K562 (cell line): ENCODE results near the gene CDKN1B. TPM values are rescaled to one million over a fixed set of nuclear protein-coding genes. Genes with fewer than 3 reads are reported as not detected.

Experiments
- CHD7 ChIP-seq: fragments of 200-600 bp; sonication (generic); IDR thresholded peaks from one replicate; pipeline ENCODE4 v1.6.1; 2012; ENCODE audit warnings: mild to moderate bottlenecking, low read depth, low read length, inconsistent platforms
- polyA plus RNA-seq, 8 experiments: library from polyadenylated mRNA; depleted of rRNA in 4 of 8; stranded (reverse) in 5 of 8; unstranded in 3 of 8; fragments of >200 nt; fragmentation: Nextera tagmentation in 2 of 8; fragmentation: Illumina TruSeq in 1 of 8; extraction: Ambion mirVana in 2 of 8; extraction: Trizol in 1 of 8; gene quantifications; 2 replicates each; pipeline versions ENCODE4 v1.2.1 to v1.2.3, GENCODE V29; 2011 to 2014; ENCODE audit warnings: inconsistent platforms in 1 of 8, missing spikeins in 1 of 8
- total RNA-seq, 7 experiments: library from RNA; depleted of rRNA in 6 of 7; stranded (reverse); fragments of >200 nt in 6 of 7; fragmentation: Illumina TruSeq in 2 of 7; extraction: Trizol in 2 of 7; gene quantifications; 2 replicates each; pipeline versions ENCODE4 v1.2.1 to v1.2.3, GENCODE V29; 2011 to 2021; ENCODE audit warnings: low replicate concordance in 1 of 7

The CDKN1B gene
- total and polyA plus RNA-seq, 9 of the 15 experiments (the other 6 are each of a cell fraction or from before 2014, with no cell fraction given): 2.6 to 35.2 (median 15.5) TPM

GRCh38 chr12:12716151-12716792 is 896 bp upstream of the CDKN1B start (continued):
- TF ChIP-seq CHD7: no peak
